Body of pancreas (tissue), 4 donors: Measurements from ENCODE around the gene FLT3. TPM values are rescaled to one million over a fixed set of nuclear protein-coding genes. Genes with fewer than 3 reads are reported as not detected.

Experiments used
- ATAC-seq: fragments of 150-250 bp; one replicate; pipeline ENCODE4 v1.9.1; 2016
- DNase-seq, 4 donors: peaks; one replicate each; pipeline ENCODE4 v3.0.0-alpha.2; 2019
- H3K27ac ChIP-seq, 4 donors: fragments of 200-600 bp; sonication (generic); 1 replicate in 3 of 4; 2 replicates in 1 of 4; pipeline versions ENCODE4 v1.5.1 to v1.6.1; 2016 to 2019; ENCODE audit warnings: mild to moderate bottlenecking in 1 of 4, mixed read lengths in 1 of 4, moderate library complexity in 1 of 4
- H3K27me3 ChIP-seq, 2 donors: fragments of 200-600 bp; sonication (generic); one replicate each; pipeline ENCODE4 v1.6.0; 2016; ENCODE audit warnings: mild to moderate bottlenecking in 1 of 2
- H3K36me3 ChIP-seq, 2 donors: fragments of 200-600 bp; sonication (generic); replicated peaks in 1 of 2; 2 replicates each; pipeline ENCODE4 v1.5.1; 2016; ENCODE audit warnings: low read depth in 2 of 2; ENCODE audit not compliant: insufficient read depth in 1 of 2
- H3K4me1 ChIP-seq: fragments of 200-600 bp; sonication (generic); one replicate; pipeline ENCODE4 v1.6.0; 2016
- H3K4me3 ChIP-seq, 2 donors: fragments of 200-600 bp; sonication (generic); 1 replicate in 1 of 2; 2 replicates in 1 of 2; pipeline ENCODE4 v1.5.1; 2016 to 2019
- H3K9me3 ChIP-seq, 3 donors: fragments of 200-600 bp; sonication (generic); 1 replicate in 2 of 3; 2 replicates in 1 of 3; pipeline ENCODE4 v1.5.1; 2016
- POLR2A ChIP-seq, 3 donors: fragments of 450-650 bp; IDR thresholded peaks; one replicate each; pipeline ENCODE4 v1.6.1; 2016; ENCODE audit warnings: antibody characterized with exemption in 3 of 3, mild to moderate bottlenecking in 2 of 3
- WGBS, 2 donors: methylation state at CpG; one replicate each; pipeline ENCODE4 v1.1.5; 2017; 5-methylcytosine and 5-hydroxymethylcytosine counted together
- intact Hi-C: fragments of 100-400 bp; cut with DNase I; formaldehyde crosslinking; loops from one replicate; pipeline ENCODE4 v1.15.1; 2023
- total RNA-seq, 2 donors: library from RNA; depleted of rRNA; stranded (reverse); fragments of >200 nt; gene quantifications; one replicate each; pipeline ENCODE4 v1.1.0, GENCODE V29; 2016
- TF ChIP-seq, protein P1 (sequence below), 7 experiments: fragments of 450-650 bp in 4 of 7; fragments of 200-600 bp in 3 of 7; sonication (generic) in 3 of 7; IDR thresholded peaks; one replicate each; pipeline ENCODE4 v1.5.1; 2016 to 2019; ENCODE audit warnings: antibody characterized with exemption in 7 of 7

FLT3 gene
- total RNA-seq, 2 donors from 2014 or later = 2.0 to 4.2 TPM

DNA sequence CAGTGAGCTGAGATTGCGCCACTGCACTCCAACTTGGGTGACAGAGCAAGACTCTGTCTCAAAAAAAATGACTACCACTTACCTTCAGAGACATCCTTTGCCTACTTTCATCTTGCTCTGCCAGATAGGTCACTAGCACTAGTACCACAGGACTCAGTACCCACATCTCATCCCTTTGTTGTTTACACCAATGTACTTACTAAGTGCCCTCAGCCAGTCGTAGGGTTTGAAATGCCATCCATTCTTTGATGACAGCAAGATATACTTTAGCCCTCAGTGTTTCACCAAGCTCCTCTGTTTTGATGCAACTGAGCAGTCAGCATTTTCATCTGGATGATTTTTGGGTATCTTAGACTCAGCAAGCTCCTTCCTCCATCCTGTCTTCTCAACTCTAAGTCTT, 118.0 kb downstream of the FLT3 start:
- H3K36me3 ChIP-seq = no peaks in the 10 kb centered on the region
- peaks cover 36% of the 10 kb centered on the region for H3K4me1 ChIP-seq
- H3K27me3 ChIP-seq = peaks cover 7 to 23% of the 10 kb centered on the region in 2 donors
- H3K4me3 ChIP-seq = no peak overlapping the region
- TF ChIP-seq, protein P1, sequence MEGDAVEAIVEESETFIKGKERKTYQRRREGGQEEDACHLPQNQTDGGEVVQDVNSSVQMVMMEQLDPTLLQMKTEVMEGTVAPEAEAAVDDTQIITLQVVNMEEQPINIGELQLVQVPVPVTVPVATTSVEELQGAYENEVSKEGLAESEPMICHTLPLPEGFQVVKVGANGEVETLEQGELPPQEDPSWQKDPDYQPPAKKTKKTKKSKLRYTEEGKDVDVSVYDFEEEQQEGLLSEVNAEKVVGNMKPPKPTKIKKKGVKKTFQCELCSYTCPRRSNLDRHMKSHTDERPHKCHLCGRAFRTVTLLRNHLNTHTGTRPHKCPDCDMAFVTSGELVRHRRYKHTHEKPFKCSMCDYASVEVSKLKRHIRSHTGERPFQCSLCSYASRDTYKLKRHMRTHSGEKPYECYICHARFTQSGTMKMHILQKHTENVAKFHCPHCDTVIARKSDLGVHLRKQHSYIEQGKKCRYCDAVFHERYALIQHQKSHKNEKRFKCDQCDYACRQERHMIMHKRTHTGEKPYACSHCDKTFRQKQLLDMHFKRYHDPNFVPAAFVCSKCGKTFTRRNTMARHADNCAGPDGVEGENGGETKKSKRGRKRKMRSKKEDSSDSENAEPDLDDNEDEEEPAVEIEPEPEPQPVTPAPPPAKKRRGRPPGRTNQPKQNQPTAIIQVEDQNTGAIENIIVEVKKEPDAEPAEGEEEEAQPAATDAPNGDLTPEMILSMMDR (IDR thresholded peaks at IDR 0.05) = no peak
- TF ChIP-seq POLR2A (IDR thresholded peaks at IDR 0.05) = no peak
- 56 to 69% methylated on average over 2 of the region's 2 CpGs for WGBS, 2 donors
- DNase-seq (no peak), ATAC-seq (no peak)
- H3K27ac ChIP-seq = no peak overlapping the region
- intact Hi-C loops = loop anchor here (5.0 to 10.0 kb wide), 3 partner anchors 448 to 998 kb away; no protein-coding TSS in a partner anchor
- no peaks in the 10 kb centered on the region for H3K9me3 ChIP-seq

DNA sequence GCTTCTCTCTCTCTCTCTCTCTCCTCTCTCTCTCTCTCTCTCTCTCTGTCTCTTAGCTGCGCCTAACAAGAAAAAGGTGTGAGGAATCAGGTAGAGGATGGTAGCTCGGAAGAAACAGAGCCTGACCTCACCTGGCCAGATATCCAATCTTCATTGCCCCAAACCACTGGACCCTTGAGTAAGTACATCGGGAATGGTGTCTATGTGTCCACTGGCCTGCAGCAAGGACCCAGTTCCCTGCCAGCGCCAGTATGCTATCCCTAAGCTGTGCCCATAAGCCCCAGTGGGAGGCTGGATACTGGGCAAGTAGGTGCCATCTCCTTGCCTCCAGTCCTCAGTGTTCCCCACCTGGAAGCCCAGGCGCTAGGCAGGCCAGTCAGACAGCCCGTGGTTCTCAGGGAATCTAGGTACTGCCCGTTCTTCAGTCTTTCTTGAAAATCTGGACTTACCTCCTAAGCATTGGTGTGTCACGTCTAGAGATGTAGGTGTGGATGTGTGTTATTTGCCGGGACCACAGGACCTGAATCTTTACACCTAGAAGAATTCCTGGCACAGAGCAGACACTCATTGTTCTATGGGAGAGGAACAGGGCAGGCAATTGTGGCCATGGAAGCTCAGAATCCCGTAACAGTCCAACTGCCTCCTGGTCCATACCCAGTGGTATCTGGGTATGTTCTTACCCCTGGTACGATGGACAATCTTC, 119.2 kb downstream of the FLT3 start:
- 33 to 45% methylated on average over 9 to 11 of the region's 11 CpGs for WGBS, 2 donors
- Histone ChIP-seq H3K4me3 (no peak overlapping the region), H3K27me3 (peaks cover 7 to 25% of the 10 kb centered on the region in 2 donors), H3K36me3 (no peaks in the 10 kb centered on the region), H3K9me3 (no peaks in the 10 kb centered on the region), H3K27ac (no peak overlapping the region), H3K4me1 (peaks cover 38% of the 10 kb centered on the region)
- intact Hi-C loops = loop anchor here (5.0 to 10.0 kb wide), 3 partner anchors 446 to 996 kb away; no protein-coding TSS in a partner anchor
- ATAC-seq (no peak), DNase-seq (no peak)
- TF ChIP-seq, protein P1 (IDR thresholded peaks at IDR 0.05) = no peak
- TF ChIP-seq POLR2A (IDR thresholded peaks at IDR 0.05) = no peak

DNA sequence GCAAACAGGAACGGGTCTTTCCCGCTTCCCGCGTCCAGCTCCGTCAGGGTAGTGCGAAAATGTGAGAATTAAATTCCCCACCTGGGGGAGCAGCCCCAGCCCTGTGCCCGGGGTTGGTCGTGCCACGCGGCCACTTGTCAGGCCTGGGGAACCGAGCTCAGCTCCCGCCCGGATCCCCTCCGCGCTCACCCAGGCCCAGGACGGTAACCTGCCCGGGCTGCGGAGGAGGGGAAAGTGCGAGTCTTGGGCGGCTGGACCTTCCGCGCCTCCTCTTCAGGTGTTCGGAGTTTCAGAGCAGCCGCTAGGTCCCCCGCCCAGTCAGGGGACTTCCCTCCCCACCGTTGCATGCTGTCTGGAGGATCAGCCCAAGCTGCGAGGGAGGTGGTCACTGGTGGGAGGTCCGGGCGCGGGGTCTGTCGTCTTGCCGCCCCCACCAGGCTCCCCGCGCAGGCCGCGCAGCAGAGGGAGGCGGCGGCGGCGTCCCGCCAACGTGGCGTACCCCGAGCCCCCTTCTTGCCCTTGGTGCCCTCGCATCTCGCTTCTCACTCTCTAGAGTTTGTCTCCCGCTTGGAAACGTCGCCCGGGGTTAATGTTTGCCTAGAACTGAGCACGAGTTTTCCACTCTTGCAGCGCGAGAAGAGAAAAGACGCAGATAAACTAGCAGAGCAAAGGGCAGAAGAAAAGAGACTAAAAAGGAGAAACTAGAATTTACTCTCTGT, 119.9 kb downstream of the FLT3 start:
- TF ChIP-seq POLR2A (IDR thresholded peaks at IDR 0.05) = no peak
- TF ChIP-seq, protein P1 (IDR thresholded peaks at IDR 0.05) = no peak
- WGBS, 2 donors = 1 to 6% methylated on average over 17 to 44 of the region's 54 CpGs
- Histone ChIP-seq H3K27me3 (peaks cover 7 to 30% of the 10 kb centered on the region in 2 donors), H3K9me3 (no peaks in the 10 kb centered on the region), H3K27ac (no peak overlapping the region), H3K4me1 (peaks cover 38% of the 10 kb centered on the region), H3K36me3 (no peaks in the 10 kb centered on the region), H3K4me3 (no peak overlapping the region)
- intact Hi-C loops = loop anchor here (5.0 to 10.0 kb wide), 3 partner anchors 446 to 996 kb away; no protein-coding TSS in a partner anchor
- peak in 1 of 4 donors; percentile 43 for DNase-seq
- no peak for ATAC-seq

DNA sequence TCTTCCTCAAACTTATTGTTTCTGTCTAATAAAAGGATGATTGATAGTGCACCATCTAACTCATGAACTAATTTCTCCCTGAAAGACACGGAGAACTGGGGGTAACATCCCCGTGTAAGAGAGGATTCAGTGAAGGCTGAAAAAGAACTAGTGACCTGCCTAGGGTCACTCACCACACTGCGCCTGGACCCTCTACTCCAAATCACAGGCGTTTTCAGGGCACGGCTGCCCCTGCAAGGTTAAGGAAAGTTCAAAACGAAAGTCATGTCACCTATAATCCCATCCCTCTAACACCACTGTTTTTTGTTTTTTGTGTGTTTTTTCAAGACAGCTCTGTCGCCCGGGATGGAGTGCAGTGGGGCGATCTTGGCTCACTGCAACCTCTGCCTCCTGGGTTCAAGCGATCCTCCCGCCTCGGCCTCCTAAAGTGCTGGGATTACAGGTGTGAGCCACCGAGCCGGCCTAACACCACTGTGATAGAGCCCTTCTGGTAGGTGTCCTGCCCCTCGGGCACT, 120.6 kb downstream of the FLT3 start:
- TF ChIP-seq POLR2A (IDR thresholded peaks at IDR 0.05) = no peak
- TF ChIP-seq, protein P1 (IDR thresholded peaks at IDR 0.05) = no peak
- Histone ChIP-seq H3K27me3 (peaks cover 7 to 30% of the 10 kb centered on the region in 2 donors), H3K36me3 (no peaks in the 10 kb centered on the region), H3K4me1 (peaks cover 38% of the 10 kb centered on the region), H3K27ac (no peak overlapping the region), H3K4me3 (no peak overlapping the region), H3K9me3 (no peaks in the 10 kb centered on the region)
- intact Hi-C loops = loop anchor here (5.0 to 10.0 kb wide), 3 partner anchors 445 to 995 kb away; no protein-coding TSS in a partner anchor
- ATAC-seq (no peak), DNase-seq (no peak)
- WGBS, 2 donors = 22 to 25% methylated on average over 14 to 15 of the region's 15 CpGs
